ENCODE results near the gene NTRK2.

Gene NTRK2

GRCh38 chr9:84686068-84686467 is 16.5 kb downstream of the NTRK2 start:
- DNase-seq, result no peak

DNA sequence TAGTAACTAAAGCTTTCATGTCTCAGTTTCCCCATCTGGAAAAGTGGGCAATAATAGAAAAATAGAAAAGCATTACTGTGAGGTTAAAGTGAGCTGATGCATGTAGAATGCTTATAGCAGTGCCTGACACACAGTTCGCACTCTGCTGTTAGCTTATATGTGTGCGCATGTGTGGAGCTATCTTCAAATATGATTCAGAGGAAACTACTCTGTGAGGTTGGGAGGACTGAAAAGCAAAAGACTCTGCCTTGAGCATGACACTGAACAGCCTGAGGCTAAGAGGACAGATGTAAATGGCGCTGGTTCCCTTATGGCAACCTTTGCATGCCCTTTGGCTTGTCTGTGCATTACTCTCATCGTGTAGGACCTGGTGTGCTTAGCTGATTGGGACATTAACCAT is 19.4 kb downstream of the NTRK2 start:
- no peak for DNase-seq

DNA sequence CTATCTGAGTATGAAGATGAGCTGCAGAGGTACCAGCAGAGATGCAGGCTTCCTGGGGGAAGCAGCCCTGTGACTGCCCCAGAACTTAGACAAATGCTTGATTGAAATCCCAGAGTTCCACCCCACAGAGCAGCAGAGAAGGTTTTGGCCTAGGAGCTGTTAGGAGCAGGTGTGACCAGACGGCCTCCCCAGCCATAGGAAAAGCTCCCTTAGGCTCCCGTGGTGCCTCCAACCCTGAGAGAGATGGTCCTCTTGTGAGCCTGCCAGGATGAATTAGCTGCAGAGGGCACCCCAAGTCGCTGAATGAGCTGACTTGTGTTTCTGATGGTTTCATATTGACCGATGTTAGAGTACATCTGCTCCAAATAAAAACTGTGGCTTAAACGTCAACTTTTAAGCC is 22.1 kb downstream of the NTRK2 start:
- DNase-seq, result no peak

DNA sequence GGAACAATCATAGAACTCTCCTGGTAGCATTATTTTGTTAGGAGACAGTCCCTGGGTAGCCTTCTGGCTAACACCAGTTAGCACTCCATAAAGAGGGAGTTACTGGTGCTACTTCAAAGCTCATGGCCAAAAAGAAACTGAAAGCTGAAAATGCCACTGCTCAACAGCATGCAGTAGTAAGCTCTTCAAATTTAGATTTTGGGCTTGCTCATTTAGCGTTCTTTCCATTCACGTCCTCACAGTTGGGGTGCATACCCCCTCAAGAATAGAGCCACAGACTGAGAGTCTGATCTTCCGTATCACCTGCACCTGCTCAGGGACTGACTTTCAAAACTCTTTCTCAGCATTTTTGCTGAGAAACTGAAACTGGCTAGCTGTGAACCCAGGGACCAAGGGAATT is 24.7 kb downstream of the NTRK2 start:
- no peak for DNase-seq

- DNase-seq, result no peak
Measured at GRCh38 chr9:84697042-84697441, 27.5 kb downstream of the NTRK2 start.

DNA sequence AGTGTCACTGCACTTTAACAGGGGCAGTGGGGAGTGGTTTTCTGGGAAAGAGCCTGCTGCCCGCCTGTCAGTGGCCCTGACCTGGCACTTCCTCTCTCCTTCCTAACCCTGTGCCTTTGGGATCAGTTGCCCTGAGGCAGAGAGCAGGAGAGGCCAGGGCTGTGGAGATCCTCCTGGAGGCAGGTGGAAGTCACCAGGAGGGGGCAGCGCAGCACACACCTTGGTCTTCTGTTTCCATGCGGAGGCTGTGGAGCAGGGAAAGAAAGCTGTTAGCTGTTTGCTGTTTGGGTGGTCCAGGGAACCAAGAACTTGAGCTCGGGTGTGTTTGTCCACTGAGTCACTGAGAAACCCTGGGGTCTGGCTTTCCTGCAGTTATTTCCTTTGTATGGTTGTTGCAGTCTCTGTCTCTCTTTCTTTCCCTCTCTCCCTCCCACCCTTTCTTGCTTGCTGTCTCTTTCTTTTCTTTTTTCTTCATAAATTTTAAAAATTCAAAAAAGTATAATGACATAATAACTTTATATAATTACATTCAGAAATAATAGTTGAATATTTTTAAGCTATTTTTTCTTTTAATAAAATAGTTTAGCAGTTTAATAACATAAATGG is 28.1 kb downstream of the NTRK2 start:
- no peak for DNase-seq

GRCh38 chr9:84698323-84698722 is 28.8 kb downstream of the NTRK2 start:
- DNase-seq, result no peak

- no peak for DNase-seq
Measured at GRCh38 chr9:84699984-84700383, 30.5 kb downstream of the NTRK2 start.

GRCh38 chr9:84701801-84702200 is 32.3 kb downstream of the NTRK2 start:
- no peak for DNase-seq

DNA sequence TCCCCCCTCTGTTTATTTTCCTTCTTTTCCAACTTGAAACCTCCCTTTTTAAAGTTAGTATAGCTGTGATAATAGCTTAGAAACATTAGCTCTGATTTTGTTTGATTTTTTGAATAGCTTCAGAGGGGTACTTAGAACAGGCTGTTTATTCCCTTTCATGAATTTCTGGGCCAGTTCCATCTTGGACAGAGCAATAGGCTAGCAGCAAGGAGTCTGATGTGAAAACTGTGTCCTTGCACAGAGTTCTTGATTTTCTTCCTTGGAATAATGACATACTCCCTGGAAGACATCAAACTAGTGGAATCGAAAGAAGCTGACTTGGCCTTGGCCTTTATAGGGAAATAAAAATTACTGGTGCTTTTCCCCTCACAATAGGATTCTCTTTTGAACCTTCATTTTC is 32.9 kb downstream of the NTRK2 start:
- no peak for DNase-seq

DNA sequence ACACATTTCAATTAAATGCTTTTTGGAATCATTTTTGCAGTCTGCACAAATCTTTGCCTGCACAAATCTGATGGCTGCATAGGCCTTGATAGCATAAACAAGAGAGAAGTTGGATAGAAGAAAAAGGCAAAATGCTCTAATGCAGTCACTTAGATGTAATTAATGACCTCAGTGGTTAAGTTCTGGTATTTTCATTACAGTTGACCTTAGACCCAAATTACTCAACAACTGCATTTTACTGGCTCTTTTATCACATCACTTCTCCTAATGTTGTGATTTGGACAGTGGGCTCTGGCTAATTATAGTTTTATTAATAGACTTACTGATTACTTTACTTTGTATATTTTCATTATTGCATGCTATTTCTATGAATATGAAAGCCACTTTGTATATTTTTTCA is 34.3 kb downstream of the NTRK2 start:
- DNase-seq, result no peak

- DNase-seq, result no peak
Measured at GRCh38 chr9:84705128-84705527, 35.6 kb downstream of the NTRK2 start.

GRCh38 chr9:84708400-84708799 is 38.9 kb downstream of the NTRK2 start:
- DNase-seq, result no peak

DNA sequence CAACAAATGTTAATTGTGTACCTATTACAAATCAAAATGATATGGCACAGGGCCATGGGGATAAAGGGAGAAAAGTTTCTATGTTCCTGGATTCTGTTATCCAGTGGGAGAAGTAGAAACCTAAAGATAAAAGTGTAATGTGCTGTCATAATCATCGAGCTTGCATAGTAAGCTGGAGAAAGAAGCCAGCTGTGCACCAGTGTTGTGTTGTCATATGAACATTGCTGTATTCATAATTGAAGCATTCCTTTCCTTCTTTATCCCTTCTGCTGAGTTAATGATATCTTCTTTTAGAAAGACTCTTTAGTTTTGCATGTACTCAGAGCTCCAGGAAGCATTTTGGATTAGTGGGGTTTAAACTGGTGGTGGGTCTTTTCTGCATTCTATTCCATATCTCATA is 39.5 kb downstream of the NTRK2 start:
- DNase-seq, result no peak

DNA sequence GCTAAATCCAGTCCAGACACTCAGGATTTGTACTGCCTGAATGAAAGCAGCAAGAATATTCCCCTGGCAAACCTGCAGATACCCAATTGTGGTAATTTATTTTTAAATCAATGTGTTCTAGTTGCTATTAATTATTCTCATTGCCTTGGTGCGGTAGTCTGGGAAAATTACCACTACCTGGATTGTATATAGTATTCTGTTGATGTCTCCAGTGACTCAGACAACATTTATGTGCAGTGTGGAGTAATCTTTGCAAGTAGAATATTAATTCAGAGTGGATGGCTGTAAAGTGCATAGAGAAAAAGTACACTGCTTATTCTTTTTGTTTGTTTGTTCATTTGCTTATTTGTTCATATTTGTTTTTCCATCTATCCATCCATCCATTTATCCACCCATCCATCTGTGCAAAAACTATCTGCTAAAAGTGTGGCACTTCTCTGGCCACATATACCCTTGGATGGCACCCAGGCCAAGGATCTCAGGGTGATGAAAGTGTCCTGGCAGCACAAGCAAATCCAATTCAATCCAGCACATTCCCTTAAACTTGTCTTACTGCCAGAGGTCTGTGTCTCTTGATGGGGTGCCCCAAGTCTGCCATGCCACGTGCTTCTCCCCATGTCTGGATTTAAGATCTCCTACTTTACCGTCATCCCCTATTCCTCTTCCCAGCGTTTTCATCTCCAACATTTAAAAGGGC is 41.3 kb downstream of the NTRK2 start:
- no peak for DNase-seq

GRCh38 chr9:84711398-84711777 is 41.9 kb downstream of the NTRK2 start:
- no peak for DNase-seq

- no peak for DNase-seq
Measured at GRCh38 chr9:84711936-84712335, 42.4 kb downstream of the NTRK2 start.

DNA sequence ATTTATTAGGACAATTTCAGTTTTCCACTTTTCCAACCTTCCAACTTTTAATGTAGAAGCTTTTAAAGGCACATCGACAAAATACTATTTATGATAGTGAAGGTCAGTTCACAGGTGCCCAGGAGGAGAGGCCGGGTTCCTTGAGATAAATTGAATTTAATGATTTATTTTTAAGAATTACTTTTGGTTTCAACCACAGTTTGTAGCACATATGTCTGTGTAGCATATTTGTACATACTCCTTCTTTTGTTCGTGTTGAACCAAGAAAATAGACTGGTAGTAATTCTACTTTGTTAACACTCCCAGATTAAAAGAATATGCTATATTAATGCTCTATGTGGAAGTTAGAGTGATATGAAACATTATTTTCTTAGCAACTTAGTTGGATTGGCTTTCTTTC is 46.7 kb downstream of the NTRK2 start:
- DNase-seq, result no peak

DNA sequence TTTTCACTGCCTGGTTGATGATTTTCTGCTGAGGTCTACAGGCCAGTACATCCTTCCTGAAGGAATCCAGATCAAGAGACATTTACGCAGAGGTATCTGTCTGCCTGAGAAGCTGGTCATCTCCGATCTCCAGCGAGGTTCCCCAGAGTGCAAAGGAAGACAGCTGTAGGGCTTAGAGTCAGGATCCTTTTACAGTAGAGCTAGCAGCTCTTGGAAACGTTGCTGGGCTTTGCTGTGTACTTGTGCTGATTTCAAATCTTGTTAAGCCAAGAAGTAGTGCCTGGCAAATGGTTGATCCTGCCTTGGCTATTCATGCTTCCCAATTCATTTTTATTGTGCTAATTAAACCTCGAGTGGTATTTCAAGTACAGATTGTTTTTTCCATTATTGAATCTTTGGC is 48.9 kb downstream of the NTRK2 start:
- DNase-seq, result no peak

- DNase-seq, result no peak
Measured at GRCh38 chr9:84722388-84722989, 53.0 kb downstream of the NTRK2 start.

DNA sequence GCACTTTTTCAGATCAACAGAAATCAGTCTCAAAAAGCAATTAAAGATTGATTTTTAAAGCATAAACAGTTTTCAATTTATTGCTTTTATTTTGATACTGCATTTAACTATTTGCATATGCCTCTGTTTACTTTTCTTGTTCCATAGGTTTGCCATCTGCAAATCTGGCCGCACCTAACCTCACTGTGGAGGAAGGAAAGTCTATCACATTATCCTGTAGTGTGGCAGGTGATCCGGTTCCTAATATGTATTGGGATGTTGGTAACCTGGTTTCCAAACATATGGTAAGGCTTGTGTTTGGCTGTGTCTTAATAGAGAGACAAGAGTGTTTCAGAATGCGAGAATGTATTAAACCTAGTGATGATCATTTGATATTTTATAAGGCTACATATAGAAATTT is 53.9 kb downstream of the NTRK2 start:
- no peak for DNase-seq

DNA sequence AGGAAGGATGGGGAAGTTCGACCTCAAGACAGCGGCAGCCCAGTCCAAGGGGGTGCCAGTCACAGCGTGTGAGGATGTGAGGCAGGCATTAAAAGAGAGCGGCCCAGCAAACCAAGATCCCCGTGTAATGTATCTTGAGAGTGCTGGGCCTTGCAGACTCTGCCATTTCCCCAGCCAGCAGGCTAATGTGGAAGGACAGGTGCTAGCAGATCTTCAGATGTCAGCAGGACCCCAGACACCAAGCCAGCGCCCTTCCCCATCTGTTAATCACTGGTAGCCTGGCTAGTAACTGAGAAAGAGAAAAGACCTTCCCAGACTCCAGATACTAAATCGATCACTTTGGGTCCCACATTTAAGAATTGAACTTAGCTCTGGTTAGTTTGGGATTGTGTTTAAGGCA is 62.2 kb downstream of the NTRK2 start:
- no peak for DNase-seq

DNA sequence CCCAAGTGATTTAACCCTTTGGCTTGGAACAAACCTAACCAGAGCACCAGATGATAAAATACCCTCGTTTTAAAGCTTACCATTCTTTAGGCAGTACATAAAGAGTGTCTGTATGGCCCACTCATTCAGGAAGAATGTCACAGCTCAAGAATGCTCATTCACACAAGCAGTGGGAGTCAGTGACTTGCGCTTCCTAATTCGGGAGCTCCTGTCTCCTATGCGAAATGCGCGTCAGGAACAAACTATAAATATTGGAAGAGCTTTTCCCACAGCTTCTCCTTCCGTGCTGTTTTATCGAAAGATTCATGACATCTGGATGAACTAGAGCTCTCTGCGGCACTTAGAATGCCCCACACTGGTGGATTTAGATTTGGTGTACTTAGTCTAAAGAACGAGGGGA is 66.6 kb downstream of the NTRK2 start:
- DNase-seq, result no peak

DNA sequence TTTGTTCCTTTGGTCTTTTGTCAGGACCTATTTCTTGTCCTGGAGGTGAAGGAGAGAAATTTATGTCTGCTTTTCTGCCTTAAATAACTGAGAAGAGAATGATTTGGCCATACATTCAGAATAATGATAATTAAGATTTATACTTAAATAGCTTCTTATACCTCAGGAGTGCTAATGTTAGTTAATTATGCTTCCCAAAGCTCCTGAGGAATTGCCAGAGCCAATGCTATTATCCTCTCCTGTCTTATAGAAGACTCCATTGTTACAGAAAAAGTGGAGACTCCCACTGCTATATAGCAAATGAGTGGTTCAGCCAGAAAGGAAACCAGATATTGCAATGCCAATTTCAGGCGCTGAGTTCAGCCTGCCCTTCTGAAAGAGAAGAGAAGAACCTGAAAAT is 67.0 kb downstream of the NTRK2 start:
- no peak for DNase-seq

DNA sequence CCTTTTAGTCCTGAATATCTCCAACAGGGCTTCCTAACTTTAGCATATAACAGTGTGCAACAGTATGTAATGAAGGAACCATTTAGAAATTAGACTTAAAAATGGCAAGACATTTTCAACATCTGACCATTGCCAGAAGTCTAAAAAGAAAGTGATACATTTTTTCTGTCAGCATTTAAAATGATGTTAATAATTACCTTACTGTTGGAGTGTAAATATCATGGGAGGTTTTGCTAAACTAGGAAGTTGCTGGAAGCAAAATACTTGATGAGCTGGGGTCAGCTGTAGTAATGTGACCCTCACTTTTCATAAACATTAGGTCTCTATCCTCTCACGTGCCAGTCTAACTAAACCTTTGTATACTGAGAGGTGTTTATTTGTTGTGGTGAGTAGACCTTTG is 68.8 kb downstream of the NTRK2 start:
- no peak for DNase-seq

Data from NCI-H2171 (cell line).